ENCODE data around the gene CETP.

Gene CETP

DNA sequence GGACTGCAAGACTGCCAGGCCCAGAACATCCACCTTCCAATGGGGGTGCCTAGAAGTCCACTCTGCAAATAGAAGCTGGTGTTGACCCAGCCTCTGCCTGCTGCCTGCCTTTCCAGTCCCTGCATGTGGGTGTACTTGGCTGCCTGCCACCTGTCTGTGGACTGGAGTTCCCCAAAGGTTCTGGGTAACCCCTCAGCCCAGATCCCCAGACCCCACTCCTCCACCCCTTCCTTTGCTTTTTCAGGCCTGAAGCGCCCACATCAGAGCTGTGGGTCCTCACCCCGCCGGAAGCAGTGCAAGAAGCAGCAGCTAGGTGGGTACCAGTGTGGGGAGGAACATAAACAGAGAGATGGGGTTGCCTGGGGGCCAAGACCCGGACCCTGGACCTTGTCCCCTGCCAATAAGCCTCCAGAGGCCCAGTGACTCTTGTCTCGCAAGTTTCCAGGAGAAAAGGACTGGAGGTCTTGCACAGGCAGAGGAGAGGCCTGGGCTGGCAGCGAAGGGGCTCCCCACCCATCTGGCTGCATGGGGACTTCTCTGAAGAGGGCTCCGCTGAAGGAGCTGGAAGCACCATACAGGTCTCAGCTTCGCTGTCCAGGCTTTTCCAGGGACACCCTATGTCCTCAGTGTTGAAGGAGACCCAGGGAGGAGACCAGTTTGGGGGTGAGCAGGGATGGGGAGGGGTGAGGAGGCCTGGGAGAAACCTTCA, 61.9 kb downstream of the CETP start:
- peak; percentile 84 for DNase-seq (ENCODE audit: low spot score)

- no peak for DNase-seq (ENCODE audit: low spot score)
Measured at GRCh38 chr16:57024894-57025680, 63.3 kb downstream of the CETP start.

DNA sequence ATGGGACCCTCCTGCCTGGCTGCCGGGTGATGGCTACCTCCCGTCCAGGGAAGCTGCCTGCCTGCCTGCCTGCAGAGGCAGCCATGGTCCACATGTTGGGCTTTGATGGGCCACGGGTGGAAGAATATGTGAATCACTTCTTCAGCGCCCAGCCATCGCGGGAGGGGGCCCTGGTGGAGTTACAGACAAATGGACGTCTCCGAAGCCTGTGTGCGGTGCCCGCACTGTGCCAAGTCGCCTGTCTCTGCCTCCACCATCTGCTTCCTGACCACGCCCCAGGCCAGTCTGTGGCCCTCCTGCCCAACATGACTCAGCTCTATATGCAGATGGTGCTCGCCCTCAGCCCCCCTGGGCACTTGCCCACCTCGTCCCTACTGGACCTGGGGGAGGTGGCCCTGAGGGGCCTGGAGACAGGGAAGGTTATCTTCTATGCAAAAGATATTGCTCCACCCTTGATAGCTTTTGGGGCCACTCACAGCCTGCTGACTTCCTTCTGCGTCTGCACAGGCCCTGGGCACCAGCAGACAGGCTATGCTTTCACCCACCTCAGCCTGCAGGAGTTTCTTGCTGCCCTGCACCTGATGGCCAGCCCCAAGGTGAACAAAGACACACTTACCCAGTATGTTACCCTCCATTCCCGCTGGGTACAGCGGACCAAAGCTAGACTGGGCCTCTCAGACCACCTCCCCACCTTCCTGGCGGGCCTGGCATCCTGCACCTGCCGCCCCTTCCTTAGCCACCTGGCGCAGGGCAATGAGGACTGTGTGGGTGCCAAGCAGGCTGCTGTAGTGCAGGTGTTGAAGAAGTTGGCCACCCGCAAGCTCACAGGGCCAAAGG, 64.4 kb downstream of the CETP start:
- no peak for DNase-seq (ENCODE audit: low spot score)

DNA sequence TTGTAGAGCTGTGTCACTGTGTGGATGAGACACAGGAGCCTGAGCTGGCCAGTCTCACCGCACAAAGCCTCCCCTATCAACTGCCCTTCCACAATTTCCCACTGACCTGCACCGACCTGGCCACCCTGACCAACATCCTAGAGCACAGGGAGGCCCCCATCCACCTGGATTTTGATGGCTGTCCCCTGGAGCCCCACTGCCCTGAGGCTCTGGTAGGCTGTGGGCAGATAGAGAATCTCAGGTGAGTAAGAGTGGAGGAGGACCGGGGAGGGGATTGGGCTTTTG, 65.0 kb downstream of the CETP start:
- no peak for DNase-seq (ENCODE audit: low spot score)

- DNase-seq (ENCODE audit: low spot score) = no peak
Measured at GRCh38 chr16:57027067-57027466, 65.3 kb downstream of the CETP start.

DNA sequence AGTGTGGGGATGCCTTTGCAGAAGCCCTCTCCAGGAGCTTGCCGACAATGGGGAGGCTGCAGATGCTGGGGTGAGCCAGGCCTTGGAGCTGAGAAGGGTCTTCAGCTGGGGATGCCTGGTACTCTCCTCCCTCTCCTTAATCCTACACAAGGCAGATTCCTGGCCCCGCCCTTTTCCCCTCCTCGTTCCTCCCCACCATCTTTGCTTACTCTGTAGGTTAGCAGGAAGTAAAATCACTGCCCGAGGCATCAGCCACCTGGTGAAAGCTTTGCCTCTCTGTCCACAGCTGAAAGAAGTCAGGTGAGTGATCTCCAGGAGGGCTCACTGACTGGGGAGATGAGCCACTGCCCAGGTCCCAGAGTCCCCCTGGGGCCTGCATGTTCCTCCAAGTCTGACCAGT, 66.3 kb downstream of the CETP start:
- DNase-seq (ENCODE audit: low spot score) = no peak

DNA sequence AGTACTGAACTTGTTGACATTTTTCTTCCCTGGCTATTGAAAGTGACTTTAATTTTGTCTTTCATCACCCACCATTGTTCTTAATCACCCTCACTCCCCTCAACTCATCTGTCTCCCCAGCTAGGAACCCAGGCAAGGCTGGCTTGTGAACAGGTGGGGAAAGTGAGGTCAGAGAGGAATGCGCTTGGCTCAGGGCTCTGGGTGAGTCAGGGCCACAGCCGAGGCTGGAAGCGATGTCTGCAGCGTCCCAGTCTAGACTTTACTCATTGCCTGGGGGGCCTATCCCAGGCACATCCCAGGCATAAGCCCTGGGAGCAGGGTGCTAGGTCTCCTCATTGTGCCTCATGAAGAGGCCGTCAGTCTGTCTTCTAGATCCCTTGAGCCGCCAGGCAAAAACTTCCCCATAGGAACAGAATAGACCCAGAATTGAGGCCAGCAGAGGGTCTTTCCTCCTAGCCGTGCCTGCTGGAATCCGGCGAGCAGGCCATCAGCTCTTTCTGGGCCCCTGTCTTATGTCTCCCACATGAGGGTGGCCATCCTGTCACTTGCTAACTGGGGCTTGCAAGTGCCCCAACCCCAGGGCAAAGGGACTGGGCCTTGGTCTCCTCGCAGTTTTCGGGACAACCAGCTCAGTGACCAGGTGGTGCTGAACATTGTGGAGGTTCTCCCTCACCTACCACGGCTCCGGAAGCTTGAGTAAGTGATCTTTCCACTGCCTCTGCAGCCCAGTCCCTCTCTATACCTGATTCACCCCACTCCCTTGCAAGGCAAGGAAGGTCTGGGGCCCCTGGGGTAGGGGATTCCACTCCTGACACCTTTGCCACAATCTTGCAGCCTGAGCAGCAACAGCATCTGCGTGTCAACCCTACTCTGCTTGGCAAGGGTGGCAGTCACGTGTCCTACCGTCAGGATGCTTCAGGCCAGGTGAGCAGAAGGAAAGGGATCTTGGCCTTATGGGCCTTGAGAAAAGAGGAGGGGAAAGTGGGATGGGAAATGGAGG, 67.7 kb downstream of the CETP start:
- DNase-seq (ENCODE audit: low spot score) = no peak

GRCh38 chr16:57030346-57030902, 68.7 kb downstream of the CETP start:
- DNase-seq (ENCODE audit: low spot score) = no peak

GRCh38 chr16:57031156-57031555, 69.4 kb downstream of the CETP start:
- DNase-seq (ENCODE audit: low spot score) = no peak

- DNase-seq (ENCODE audit: low spot score) = no peak
Measured at GRCh38 chr16:57032346-57032745, 70.6 kb downstream of the CETP start.

- no peak for DNase-seq (ENCODE audit: low spot score)
Measured at GRCh38 chr16:57032931-57033330, 71.2 kb downstream of the CETP start.

All from CD4-positive, alpha-beta T cell treated with Interleukin-6 at 100 ng/mL for 8 hours (primary cell).